LoVo (cell line): ENCODE measurements around the gene COLEC11.

ENCODE experiments used
- DNase-seq: peaks from one replicate; pipeline ENCODE4 v3.0.0-alpha.2; 2016; ENCODE audit warnings: low spot score

The COLEC11 gene

DNA sequence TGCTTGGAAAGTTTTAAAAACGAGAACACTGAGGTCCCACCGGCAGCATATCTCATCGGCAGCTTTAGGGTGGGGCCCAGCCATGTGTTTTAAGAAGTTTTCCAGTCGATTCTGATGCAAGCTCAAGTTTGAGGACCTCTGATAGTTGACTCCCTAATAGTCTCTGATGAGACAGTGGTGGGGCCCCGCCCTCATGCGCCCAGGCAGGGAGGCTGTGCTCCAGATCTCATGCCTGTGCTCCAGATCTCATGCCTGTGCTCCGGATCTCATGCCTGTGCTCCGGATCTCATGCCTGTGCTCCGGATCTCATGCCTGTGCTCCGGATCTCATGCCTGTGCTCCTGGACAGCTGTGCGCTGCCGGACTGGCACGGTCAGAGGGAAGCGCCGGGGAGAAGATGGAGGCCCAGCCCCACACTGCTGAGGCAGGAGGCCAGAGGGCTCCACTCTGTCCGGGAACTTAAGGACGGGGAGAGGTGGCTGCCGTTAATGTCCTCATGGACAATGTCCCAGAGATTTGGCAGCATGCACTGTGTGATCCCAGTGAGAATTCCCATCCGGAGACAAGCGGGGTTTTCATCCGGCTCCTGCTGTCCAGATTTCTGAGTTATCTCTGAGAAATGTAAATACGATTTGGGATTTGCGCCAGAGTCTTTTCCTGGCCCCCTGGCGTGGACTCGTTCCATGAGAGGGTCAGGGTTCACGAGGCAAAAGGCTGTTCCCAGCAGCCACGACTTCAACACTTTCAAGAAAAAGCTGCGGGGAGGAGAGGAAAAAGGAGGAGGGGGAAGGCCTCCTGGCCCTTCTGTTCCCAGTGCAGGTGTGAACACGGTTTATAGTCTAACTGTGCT, 9.4 kb upstream of the COLEC11 start:
- no peak for DNase-seq

DNA sequence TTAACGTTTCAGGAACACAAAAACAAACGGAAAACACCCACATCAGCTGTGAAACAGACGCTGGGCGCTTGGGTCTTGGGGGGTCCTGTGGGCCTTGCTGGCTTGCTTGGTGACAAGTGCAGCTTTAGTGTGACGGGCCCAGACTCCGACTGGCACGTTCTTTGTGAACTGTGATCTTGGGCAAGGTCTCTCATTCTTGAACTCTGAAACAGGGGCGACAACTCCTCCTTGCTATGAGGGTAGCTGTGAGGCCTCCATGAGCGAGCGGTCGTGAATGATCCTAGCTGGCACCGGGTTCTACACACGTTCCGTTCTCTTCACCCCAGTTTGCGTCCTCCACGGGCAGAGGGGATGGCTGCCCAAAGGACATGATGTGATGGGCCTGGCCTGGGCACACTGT, 8.7 kb upstream of the COLEC11 start:
- DNase-seq = no peak

DNA sequence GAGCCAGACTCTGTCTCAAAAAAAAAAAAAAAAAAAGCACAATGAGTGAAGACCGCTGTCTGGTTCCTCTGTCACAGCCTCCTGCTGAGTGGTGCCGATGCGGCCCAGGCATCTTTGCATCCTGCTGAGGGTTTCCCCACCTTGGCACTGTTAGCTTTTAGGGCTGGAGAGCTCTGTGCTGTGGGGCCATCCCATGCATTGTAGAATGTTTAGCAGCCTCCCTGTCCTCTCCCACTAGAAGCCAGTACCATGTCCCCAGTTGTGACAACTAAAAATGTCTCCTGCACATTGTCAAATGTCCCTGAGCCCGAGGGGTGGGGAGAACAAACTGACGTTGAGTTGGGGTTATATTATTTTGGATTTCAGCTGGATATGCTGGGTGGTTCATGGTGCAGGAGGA, 7.9 kb upstream of the COLEC11 start:
- DNase-seq = no peak

DNA sequence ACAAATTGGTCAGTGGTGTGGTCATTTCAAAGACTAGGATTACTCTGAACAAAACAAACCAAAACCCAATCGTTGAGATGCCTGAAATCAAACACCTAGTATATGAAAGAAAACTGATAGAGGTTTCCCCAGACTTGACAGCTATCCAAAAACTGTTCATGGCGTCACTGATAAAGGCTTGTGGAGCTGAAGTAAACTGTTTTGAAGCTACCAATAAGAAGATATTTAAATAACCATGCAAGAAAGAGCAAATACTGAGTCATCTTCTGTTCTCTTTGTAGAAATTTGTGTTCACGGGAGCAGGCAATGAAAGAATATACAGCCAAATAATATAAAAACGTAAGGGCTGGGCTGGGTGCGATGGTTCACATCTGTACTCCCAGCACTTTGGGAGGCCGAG, 7.5 kb upstream of the COLEC11 start:
- DNase-seq = no peak

DNA sequence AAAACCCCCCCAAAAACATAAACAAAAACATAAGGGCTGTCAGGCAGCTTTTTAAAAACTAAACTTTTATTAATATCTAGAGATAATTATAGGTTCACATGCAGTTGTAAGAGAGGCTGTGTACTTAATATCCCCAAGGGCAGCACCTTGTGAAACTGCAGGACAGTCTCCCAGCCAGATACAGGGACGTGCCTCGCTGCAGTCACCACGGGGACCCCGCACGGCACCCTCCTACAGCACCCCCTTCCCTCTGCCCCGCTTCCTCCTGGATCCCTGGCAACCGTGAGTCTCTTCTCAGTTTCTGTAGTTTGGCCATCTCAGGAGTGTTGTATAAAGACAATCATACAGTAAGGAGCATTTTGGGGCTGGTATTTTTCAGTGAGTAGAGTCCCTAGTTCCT, 6.8 kb upstream of the COLEC11 start:
- no peak for DNase-seq

DNA sequence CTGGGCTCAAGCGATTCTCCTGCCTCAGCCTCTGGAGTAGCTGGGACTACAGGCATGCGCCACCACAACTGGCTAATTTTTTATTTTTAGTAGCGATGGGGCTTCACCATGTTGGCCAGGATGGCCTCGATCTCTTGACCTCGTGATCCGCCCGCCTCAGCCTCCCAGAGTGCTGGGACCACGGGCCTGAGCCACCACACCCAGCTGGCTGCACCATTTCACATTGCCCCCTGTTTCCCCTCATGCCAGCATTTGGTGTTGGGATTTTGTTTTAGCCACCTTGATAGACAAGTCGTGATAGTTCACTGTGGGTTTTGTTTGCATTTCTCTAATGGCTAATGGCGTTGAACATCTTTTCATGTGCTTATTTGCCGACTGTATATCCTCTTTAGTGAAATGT, 5.8 kb upstream of the COLEC11 start:
- no peak for DNase-seq

DNA sequence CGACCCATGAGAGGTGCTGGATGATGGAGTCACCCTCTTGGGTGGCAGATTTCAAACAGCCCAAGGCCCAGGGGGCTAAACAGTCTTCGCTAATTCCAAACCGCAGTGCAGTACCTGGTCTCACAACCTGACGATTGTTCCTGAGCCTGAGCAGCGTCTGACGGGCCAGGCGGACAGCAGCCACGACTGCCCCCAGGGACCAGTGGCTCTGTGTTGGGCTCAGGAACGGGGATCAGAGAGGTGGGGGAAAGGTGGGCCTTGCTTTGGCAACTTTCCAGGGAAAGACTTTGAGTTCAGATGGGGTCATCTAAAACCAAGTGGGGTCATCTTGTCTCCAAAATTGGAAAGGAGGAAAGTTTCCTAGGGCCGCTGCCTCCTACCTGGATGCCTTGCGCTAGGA, 492 bp downstream of the COLEC11 start:
- no peak for DNase-seq

DNA sequence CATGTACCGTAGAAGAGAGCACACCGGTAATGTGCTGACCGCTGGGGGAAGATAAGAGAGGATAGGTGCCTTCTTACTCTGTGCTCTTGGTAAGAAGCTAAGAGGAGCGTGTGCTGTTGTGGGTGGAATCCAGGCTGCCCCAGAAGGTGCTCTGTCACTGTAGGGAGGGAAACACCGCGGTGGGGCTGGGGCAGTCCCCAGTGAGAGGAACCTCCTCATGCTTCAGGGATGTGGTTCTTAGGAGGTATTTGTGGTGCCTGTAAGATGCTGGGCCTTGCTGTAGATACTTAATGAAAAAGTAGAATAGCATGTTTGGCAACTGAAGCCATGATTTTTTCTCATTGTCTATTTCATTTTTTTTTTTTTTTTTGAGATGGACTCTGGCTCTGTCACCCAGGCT, 1.1 kb downstream of the COLEC11 start:
- DNase-seq = no peak

DNA sequence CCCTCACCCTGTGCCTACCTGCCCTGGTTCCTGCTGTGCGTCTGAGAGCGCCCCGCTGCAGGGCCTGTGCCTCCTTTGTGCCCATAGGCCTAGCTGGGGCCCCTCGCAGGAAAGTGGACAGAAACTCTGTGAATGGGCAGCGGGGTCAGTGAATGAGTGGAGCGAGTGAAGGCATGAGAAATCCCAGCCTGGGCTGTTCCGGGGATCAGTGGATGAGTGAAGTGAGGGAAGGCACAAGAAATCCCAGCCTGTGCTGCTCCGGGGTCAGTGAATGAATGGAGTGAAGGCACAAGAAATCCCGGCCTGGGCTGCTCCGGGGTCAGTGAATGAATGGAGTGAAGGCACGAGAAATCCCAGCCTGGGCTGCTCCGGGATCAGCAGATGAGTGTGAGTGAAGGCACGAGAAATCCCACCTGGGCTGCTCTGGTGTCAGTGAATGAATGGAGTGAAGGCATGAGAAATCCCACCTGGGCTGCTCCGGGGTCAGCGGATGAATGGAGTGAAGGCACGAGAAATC, 2.0 kb downstream of the COLEC11 start:
- DNase-seq = no peak

DNA sequence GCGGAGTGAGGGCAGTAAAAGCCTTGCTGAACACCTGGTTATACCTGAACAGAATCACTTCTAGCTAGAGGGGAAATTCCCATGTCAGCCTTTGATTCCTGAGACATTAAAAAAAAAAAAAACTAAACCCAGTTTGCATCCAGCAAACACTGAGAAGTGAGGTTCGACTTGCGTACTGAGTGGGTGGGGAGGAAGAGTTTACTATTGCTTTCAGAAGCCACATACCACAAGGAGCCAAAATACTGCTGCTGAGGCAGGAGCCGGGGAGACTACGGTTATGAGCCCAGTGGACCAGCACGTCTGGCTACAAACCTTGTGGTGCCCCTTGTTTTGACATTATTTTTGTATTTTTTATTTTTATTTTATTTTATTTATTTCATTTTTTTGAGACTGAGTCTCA, 2.7 kb downstream of the COLEC11 start:
- no peak for DNase-seq

DNA sequence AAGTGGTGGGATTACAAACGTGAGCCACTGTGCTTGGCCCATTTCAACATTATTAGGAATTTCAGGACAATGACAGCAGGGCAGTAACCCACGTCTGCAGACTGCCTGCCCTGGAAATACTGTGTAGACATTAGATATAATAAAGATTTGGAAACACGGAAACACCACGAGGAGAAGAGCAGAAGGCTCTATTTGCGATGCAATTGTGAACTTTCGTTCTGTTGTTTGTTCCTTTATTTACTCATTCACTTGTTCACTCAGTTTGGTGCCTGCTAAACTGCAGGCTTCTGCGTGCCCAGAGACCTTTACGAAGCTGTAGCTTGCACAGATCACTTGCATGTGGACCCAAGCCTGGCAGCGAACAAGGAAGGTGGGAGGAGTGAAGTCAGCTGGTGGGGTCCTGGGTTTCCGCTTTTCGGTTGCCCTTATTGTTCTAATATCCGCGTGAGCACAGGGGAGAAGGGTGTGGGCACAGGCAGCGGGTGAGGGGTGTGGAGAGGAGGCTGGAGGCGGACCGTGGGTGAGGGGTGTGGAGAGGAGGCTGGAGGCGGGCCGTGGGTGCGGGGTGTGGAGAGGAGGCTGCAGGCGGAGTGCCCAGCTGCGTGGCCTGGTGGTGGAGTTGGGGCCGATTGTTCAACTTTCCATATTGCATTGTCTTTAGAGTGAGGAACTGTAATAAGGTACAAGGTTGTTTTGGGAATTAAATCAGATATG, 3.4 kb downstream of the COLEC11 start:
- DNase-seq = no peak

DNA sequence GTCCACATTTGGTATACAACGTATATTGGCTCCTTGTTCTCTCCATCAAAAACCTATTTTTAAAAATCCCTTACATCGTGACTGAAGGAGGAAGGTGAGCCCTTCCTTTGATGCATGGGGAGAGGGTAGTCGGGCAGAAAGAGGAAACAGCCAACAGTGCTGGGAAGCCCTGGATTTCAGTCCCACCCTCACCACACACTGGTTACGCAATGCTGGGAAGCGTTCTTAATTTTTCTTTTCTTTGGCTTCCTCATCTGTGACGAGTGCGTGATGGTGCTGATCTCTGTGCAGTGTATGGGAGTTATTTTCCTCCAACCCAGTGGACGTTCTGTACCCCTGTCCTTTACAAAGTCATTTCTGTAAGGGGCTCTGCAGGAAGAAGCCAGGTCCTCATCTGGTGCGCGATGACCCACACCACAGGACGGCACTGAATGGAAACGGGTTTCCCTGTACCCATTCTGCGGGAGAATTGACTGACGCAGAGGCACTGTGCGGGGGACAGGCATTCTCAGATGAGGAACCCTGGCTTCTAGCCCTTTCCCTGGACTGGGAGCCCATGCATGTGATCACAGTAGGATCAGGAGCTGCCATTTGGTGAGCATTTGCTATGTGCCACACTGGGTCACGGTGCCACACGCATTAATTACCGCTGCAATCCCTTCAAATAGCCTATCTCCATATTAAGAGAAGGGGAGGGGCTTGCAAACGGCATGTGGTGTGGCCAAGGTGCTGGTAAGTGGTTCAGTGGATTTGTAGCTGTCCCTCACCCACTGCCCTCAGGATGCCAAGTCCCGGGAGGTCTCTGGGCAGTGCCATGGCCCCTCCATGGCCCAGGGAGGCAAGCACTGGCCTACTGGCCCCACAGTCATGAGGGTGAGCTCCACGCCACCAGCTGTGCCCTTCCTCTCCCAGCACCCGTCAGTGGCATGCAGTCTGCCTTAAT, 4.3 kb downstream of the COLEC11 start:
- no peak for DNase-seq

DNA sequence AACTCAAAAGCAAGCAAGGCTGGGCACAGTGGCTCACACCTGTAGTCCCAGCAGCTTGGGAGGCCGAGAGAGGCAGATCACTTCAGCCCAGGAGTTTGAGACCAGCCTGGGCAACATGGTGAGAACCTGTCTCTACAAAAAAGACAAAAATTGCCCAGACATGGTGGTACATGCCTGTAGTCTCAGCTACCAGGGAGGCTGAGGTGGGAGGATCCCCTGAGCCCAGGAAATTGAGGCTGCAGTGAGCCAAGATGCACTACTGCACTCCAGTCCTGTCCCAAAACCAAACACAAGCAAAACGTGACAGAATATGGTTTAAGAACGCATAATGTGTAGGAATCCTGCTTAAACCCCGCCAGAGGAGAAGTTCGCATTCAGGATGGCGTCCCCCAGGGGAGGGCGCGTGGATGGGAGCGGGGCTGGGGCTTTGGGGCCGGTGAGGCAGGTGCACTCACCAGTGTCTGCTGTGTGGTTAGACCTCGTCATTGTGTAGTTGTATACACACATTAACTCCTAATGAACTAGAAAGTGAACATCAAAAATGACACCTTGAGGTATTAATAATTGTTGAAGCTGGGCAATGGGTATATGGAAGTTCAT, 5.4 kb downstream of the COLEC11 start:
- no peak for DNase-seq

DNA sequence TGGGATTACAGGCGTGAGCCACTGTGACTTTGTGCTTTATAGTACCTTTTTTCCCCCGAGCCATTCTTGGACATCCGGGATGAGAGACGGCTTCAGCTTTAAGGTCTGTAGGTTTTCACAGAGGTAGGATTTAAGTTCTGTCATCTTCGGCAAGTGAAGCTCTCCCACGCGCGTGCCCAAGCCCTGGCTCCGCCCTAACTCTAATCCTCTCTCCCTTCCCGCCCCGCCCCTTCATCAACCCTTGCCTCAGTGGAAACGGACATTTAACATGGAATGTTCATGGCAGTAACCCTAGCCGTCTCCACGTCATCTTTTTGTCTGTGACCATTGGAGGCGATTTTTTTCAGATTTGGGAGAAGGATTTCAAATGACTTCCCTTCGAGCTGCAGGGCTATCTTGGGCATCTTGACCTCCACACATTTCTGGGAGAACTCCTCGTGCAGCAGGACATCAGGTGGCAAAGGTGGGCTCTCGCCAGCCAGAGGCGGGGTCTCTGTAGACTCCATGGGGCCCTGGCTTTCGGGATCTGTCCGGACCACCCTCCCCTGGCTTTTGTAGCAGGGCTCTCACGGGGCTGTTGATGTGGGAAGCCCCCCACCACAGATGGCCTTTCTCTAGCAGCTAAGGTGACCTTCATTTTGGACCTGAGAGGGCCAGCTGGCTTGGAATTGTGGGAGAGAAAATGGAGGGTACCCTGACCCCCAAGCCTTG, 6.8 kb downstream of the COLEC11 start:
- no peak for DNase-seq

DNA sequence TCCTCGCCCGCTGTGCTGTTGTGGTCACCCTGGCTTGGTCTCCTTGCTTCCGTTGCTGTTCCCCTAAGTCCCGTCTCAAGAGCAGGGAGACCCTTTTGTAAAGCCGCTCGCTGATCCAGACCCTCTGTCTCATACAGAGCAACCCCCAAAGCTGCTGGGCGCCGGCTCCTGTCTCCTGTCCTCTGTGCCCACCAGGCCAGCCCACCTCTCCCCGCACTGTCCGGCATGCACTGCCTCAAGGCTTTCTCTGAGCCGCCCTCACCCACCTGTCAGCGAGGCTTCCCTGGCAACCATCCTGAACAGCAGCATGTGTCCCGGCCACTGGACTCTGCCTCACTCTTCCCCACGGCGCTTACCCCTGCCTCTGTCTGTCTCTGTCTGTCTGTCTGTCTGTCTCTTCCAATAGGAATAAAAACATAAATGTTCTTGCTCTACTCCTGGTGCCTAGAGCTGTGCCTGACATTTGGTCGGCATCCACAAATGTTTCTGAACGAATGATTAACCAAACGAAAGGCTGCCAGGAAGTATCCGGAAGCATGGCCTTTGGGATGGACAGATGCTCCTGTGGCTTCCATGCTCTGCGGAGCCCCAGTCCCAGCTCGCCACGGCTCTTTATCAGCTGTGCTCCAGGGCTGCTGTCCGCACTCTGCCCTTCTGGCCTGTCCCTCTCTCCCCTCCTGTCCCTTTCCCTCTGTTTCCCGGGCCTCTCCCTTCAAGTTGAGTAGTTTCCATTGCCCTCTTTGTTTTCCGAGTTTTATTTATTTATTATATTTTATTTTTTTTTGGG, 7.8 kb downstream of the COLEC11 start:
- DNase-seq = no peak

DNA sequence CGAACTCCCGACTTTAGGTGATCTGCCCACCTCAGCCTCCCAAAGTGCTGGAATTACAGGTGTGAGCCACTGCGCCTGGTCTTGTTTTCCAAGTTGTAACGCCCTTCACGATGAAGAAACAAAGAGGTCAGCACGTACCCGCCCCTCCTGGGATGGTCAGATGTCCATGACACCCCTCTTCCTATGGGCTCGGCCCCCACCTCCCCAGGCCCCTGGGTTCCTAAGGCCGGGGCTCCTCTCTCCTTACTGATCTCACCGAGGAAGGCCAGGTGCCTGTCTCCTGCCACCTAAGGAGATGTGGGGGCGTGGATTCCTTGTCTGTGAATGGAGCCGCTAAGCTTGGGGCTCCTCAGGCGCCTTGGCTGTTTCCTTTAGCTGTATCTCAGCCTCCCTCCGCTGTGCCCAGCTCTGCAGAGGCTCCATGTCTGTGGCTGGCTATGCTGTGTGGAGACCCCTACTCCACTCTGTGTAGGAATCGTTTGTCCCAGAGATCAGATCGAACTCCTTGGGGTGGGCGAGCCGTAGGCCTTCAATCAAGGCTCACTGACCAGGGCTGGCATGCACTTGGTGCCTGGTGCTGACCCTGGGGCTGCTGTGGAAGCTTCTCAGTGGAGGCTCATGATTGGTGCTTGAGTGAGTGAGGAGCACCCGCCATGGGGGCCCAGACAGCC, 8.8 kb downstream of the COLEC11 start:
- DNase-seq = no peak

DNA sequence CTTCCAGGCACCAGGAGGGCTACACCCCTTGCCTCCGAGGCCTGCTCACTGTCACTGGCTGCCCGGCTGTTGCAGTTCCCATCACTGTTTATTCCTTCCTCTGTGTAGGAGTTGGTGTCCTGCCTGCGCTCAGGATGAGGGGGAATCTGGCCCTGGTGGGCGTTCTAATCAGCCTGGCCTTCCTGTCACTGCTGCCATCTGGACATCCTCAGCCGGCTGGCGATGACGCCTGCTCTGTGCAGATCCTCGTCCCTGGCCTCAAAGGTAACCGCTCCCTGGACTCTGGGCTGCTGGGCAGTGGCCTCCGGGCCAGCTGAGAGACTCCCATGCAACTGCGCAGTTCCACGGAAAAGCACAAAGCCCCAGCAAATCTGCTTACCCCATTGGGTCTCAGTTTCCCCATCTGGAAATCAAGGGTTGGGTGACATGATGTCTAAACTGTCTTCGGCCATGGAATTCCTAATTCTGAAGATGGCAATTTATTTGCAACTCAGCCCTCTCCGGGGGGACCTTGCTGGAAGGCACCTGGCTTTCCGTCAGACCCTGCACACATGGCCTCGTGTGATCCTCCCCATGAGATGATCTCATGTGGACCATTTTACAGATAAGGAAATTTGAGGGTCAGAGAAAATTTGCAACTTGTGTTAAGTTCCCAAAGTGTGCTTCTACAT, 9.4 kb downstream of the COLEC11 start:
- no peak for DNase-seq

DNA sequence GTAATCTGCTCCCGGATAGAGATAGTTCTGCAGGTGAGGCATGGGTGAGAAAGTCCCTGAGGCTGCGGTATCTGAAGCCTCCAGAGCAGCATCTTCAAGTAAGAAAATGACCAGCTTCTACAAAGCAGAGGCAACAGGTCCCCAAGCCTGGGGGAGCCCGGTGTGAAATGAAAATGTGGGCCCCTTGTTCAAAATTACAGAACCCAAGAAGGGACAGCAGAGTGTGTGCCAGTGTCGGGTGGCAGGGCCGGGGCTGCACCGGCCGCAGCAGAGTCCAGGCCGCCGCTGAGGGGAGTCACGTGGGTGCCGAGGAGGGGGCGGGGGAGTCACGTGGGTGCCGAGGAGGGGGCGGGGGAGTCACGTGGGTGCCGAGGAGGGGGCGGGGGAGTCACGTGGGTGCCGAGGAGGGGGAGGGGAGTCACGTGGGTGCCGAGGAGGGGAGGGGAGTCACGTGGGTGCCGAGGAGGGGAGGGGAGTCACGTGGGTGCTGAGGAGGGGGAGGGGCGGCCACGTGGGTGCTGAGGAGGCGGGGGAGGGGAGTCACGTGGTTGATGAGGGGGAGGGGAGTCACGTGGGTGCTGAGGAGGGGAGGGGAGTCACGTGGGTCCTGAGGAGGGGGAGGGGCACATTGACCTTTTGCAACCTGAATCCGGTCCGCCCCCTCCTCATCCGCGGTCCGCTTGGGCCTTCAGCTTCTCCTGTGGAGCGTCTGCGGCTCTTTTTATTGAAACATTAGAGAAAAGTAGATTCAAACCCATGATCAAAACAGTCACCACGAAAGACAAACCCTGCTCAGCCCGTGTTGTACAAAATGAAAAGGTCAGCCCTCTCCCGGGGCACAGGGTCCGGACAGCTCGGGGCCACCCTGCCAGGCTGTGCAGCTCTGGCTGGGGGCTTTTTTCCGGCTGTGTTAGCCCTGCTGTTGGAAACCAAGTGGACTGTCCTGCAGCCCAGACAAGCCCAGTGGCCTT, 10.4 kb downstream of the COLEC11 start:
- peak; percentile 52 for DNase-seq
